Neuronal stem cell (in vitro differentiated cells): ENCODE measurements around the gene SERPINB10.
A peak's percentile ranks its signal among the peaks of the same experiment; 100 is the strongest.
"Not testable (repeated sequence)": the region's sequence is repeated elsewhere in the genome, so short reads cannot be mapped to it uniquely, and the experiment has no call there.

Experiments used
- DNase-seq: peaks from one replicate; pipeline ENCODE4 v3.0.0-alpha.2; 2013; ENCODE audit warnings: low spot score
- H2AFZ ChIP-seq: one replicate; pipeline ENCODE4 v1.6.1; 2013; ENCODE audit warnings: mild to moderate bottlenecking, low read length, inconsistent platforms
- H2AK5ac ChIP-seq: 2 replicates; pipeline ENCODE4 v1.6.1; 2013; ENCODE audit warnings: low read depth, mild to moderate bottlenecking, inconsistent platforms, low read length, moderate library complexity, mixed read lengths
- H2BK120ac ChIP-seq: 2 replicates; pipeline ENCODE4 v1.6.1; 2013; ENCODE audit warnings: low read depth, mild to moderate bottlenecking, inconsistent platforms, low read length, moderate library complexity, mixed read lengths
- H2BK12ac ChIP-seq: one replicate; pipeline ENCODE4 v1.6.1; 2013; ENCODE audit warnings: low read length, inconsistent platforms
- H2BK15ac ChIP-seq: 2 replicates; pipeline ENCODE4 v1.6.1; 2013; ENCODE audit warnings: mild to moderate bottlenecking, low read length, inconsistent platforms, mixed read lengths
- H2BK5ac ChIP-seq: one replicate; pipeline ENCODE4 v1.6.1; 2013; ENCODE audit warnings: inconsistent platforms, mild to moderate bottlenecking, low read length, moderate library complexity
- H3K14ac ChIP-seq: one replicate; pipeline ENCODE4 v1.6.1; 2013; ENCODE audit warnings: low read length, inconsistent platforms
- H3K18ac ChIP-seq: 2 replicates; pipeline ENCODE4 v1.6.1; 2013; ENCODE audit warnings: low read length, inconsistent platforms
- H3K23ac ChIP-seq: 2 replicates; pipeline ENCODE4 v1.6.1; 2013; ENCODE audit warnings: low read depth, mild to moderate bottlenecking, mixed read lengths, low read length, inconsistent platforms; ENCODE audit not compliant: poor library complexity
- H3K27ac ChIP-seq: replicated peaks from 3 replicates; pipeline ENCODE4 v1.5.1; 2013; ENCODE audit warnings: low read length, inconsistent platforms
- H3K27me3 ChIP-seq, 3 experiments: 2 replicates each; pipeline ENCODE4 v1.6.1; 2013; ENCODE audit warnings: low read length in 3 of 3, mild to moderate bottlenecking in 2 of 3, inconsistent platforms in 1 of 3, low read depth in 1 of 3, mixed read lengths in 1 of 3, moderate library complexity in 1 of 3; ENCODE audit not compliant: control insufficient read depth in 3 of 3, insufficient read depth in 3 of 3
- H3K36me3 ChIP-seq, 2 donors: replicated peaks in 1 of 2; 2 replicates each; pipeline ENCODE4 v1.6.1; 2013; ENCODE audit warnings: low read length in 2 of 2; ENCODE audit not compliant: control insufficient read depth in 2 of 2, insufficient read depth in 2 of 2
- H3K4ac ChIP-seq: 2 replicates; pipeline ENCODE4 v1.6.1; 2013; ENCODE audit warnings: inconsistent platforms, mild to moderate bottlenecking, low read length, moderate library complexity
- H3K4me1 ChIP-seq, 2 donors: 1 replicate in 1 of 2; 2 replicates in 1 of 2; pipeline ENCODE4 v1.6.1; 2013; ENCODE audit warnings: low read length in 2 of 2, low read depth in 1 of 2; ENCODE audit not compliant: control insufficient read depth in 2 of 2, insufficient read depth in 1 of 2
- H3K4me2 ChIP-seq: one replicate; pipeline ENCODE4 v1.6.1; 2013; ENCODE audit warnings: mild to moderate bottlenecking, low read length, inconsistent platforms; ENCODE audit not compliant: insufficient read depth, poor library complexity, severe bottlenecking
- H3K4me3 ChIP-seq, 2 donors: 2 replicates each; pipeline ENCODE4 v1.5.1; 2013; ENCODE audit warnings: low read length in 2 of 2, mild to moderate bottlenecking in 2 of 2, inconsistent platforms in 1 of 2, moderate library complexity in 1 of 2
- H3K79me1 ChIP-seq: one replicate; pipeline ENCODE4 v1.6.1; 2013; ENCODE audit warnings: low read depth, mild to moderate bottlenecking, inconsistent platforms, low read length, moderate library complexity
- H3K9ac ChIP-seq: one replicate; pipeline ENCODE4 v1.6.1; 2013; ENCODE audit warnings: mild to moderate bottlenecking, low read depth, low read length, inconsistent platforms; ENCODE audit not compliant: poor library complexity
- H3K9me3 ChIP-seq, 2 donors: replicated peaks in 1 of 2; 2 replicates each; pipeline versions ENCODE3 to v1.6.1; 2013; ENCODE audit warnings: low read length in 2 of 2, mild to moderate bottlenecking in 2 of 2, inconsistent platforms in 1 of 2, low read depth in 1 of 2, mixed read lengths in 1 of 2, moderate library complexity in 1 of 2; ENCODE audit not compliant: control insufficient read depth in 2 of 2, insufficient read depth in 1 of 2
- H4K8ac ChIP-seq: one replicate; pipeline ENCODE4 v1.6.1; 2013; ENCODE audit warnings: low read depth, mild to moderate bottlenecking, inconsistent platforms, low read length, moderate library complexity
- H4K91ac ChIP-seq: one replicate; pipeline ENCODE4 v1.6.1; 2013; ENCODE audit warnings: low read length, low read depth, mild to moderate bottlenecking, inconsistent platforms; ENCODE audit not compliant: poor library complexity
- WGBS, 2 donors: extraction: QIAGEN DNeasy Blood & Tissue Kit; methylation state at CpG; one replicate each; pipeline ENCODE4 v1.1.7; 2013; ENCODE audit warnings: missing lambda C conversion rate in 2 of 2, mixed read lengths in 1 of 2; ENCODE audit not compliant: insufficient read length in 2 of 2, insufficient replicate concordance in 1 of 2; ENCODE audit errors: extremely low coverage in 2 of 2; 5-methylcytosine and 5-hydroxymethylcytosine counted together

SERPINB10 gene

DNA sequence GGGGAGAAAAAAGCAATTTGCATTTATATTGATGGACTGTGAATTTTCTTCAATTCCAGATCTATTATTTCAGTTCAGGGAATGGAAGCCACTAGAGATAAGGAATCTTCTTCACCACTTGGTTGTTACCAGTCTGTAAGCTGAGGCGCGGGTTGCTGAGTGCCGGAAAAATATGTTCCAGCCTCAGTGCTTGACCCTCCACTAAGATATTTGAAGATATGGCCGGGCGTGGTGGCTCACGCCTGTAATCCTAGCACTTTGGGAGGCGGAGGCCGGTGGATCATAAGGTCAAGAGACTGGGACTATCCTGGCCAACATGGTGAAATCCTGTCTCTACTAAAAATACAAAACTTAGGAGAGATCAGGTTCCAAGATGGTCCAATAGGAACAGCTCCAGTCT lies 32.2 kb downstream of the SERPINB10 start:
- no peaks in the 10 kb centered on the region for H3K9me3 ChIP-seq
- H3K27me3 ChIP-seq, result peaks cover 0 to 17% (median 10%) of the 10 kb centered on the region in 3 experiments
- DNase-seq, result no peak
- H3K4me1 ChIP-seq, result peaks cover 0 to 4% of the 10 kb centered on the region in 2 donors
- H2BK5ac ChIP-seq, result no peak overlapping the region
- no peak overlapping the region for H4K8ac ChIP-seq
- no peak overlapping the region for H3K14ac ChIP-seq
- no peak overlapping the region for H3K4me2 ChIP-seq
- H3K18ac ChIP-seq, result no peak overlapping the region
- H3K9ac ChIP-seq, result no peak overlapping the region
- no peak overlapping the region for H2AK5ac ChIP-seq
- H2AFZ ChIP-seq, result no peak overlapping the region
- no peak overlapping the region for H4K91ac ChIP-seq
- H3K27ac ChIP-seq, result no peak overlapping the region
- no peak overlapping the region for H3K4me3 ChIP-seq
- no CpG with 5 or more reads among the region's 8 CpGs for WGBS, 2 donors
- no peak overlapping the region for H2BK120ac ChIP-seq
- no peaks in the 10 kb centered on the region for H3K79me1 ChIP-seq
- no peaks in the 10 kb centered on the region for H3K36me3 ChIP-seq
- H2BK15ac ChIP-seq, result no peak overlapping the region
- no peak overlapping the region for H2BK12ac ChIP-seq
- H3K23ac ChIP-seq, result no peak overlapping the region
- no peak overlapping the region for H3K4ac ChIP-seq

GRCh38 chr18:63940543-63941050 lies 32.8 kb downstream of the SERPINB10 start:
- not testable (repeated sequence) for H3K18ac ChIP-seq, H3K4ac ChIP-seq, H3K4me1 ChIP-seq, H3K9ac ChIP-seq, H2BK12ac ChIP-seq, H4K91ac ChIP-seq, H2BK15ac ChIP-seq, H2BK120ac ChIP-seq, DNase-seq, H2AK5ac ChIP-seq, H3K79me1 ChIP-seq, H3K9me3 ChIP-seq, H2AFZ ChIP-seq, H2BK5ac ChIP-seq, H3K36me3 ChIP-seq, H3K23ac ChIP-seq, H3K4me2 ChIP-seq, H3K4me3 ChIP-seq, H3K14ac ChIP-seq, H4K8ac ChIP-seq, H3K27ac ChIP-seq
- no CpG with 5 or more reads among the region's 17 CpGs for WGBS, 2 donors
- peaks cover 0 to 17% (median 10%) of the 10 kb centered on the region in 3 experiments for H3K27me3 ChIP-seq

DNA sequence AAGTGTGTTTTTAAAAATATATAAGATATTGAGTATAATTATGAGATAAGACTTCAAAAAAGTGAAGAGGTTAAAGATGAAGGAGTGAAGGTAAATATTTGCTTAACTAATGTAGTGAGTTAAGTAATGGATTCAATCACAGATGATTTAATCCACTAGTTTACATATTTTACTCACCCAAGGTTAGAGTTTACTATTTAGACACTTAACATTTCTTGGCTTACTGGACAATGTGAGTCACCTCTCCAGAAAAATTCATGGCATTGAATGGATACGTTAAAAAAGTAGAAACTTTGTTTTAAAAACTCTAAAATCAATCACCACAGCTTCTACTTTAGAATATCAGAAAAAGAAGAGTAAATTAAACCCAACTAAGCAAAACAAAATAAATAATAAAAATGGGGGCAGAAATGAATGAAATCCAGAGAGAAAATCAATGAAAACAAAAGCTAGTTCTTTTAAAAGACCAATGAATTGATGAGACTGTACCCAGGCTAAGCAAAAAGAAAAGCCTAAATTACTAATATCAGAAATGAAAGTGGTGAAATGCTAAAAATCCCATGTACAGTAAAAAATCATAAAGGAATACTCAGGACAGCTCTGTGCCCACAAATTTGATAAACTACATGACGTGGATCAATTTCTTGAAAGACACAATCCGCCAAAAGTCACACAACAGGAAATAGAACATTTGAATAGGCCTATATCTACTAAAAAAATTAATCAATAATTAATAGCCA lies 39.5 kb downstream of the SERPINB10 start:
- no peak overlapping the region for H3K23ac ChIP-seq
- no peak overlapping the region for H3K14ac ChIP-seq
- no peak overlapping the region for H2BK120ac ChIP-seq
- H3K27me3 ChIP-seq, result peaks cover 0 to 31% (median 0%) of the 10 kb centered on the region in 3 experiments
- H2BK12ac ChIP-seq, result no peak overlapping the region
- no peak overlapping the region for H2BK5ac ChIP-seq
- H2AFZ ChIP-seq, result no peak overlapping the region
- H3K36me3 ChIP-seq, result no peaks in the 10 kb centered on the region
- H3K4me1 ChIP-seq, result peaks cover 0 to 3% of the 10 kb centered on the region in 2 donors
- H2AK5ac ChIP-seq, result no peak overlapping the region
- H3K9me3 ChIP-seq, result no peaks in the 10 kb centered on the region
- H3K18ac ChIP-seq, result no peak overlapping the region
- no peak for DNase-seq
- no peak overlapping the region for H4K8ac ChIP-seq
- H3K4me3 ChIP-seq, result no peak overlapping the region
- no peak overlapping the region for H3K27ac ChIP-seq
- WGBS, 2 donors, result no CpG with 5 or more reads among the region's 3 CpGs
- H3K9ac ChIP-seq, result no peak overlapping the region
- no peak overlapping the region for H2BK15ac ChIP-seq
- no peak overlapping the region for H4K91ac ChIP-seq
- H3K79me1 ChIP-seq, result no peaks in the 10 kb centered on the region
- no peak overlapping the region for H3K4me2 ChIP-seq
- no peak overlapping the region for H3K4ac ChIP-seq

GRCh38 chr18:63949068-63949737 lies 41.4 kb downstream of the SERPINB10 start, which contains the start of gene HMSD:
Gene HMSD (plus strand): TSS chr18:63949301. CDS start chr18:63953456, 4,155 bp downstream.
- H3K4me1 ChIP-seq, result peaks cover 0 to 3% of the 10 kb centered on the region in 2 donors
- DNase-seq, result peak; percentile 35
- WGBS, 2 donors, result no CpG with 5 or more reads among the region's 35 CpGs
- peak within 1 kb of the TSS; percentile 56 for H2AFZ ChIP-seq
- H3K27me3 ChIP-seq, result peaks cover 0 to 36% (median 0%) of the 10 kb centered on the region in 3 experiments
- no peaks in the 10 kb centered on the region for H3K9me3 ChIP-seq
- no peak within 1 kb of the TSS for H3K23ac ChIP-seq
- peak within 1 kb of the TSS; percentile 54 for H3K4me2 ChIP-seq
- H3K36me3 ChIP-seq, result no peaks in the 10 kb centered on the region
- peak within 1 kb of the TSS; percentile 90 for H3K18ac ChIP-seq
- peak within 1 kb of the TSS; percentile 87 for H2BK5ac ChIP-seq
- H2AK5ac ChIP-seq, result no peak within 1 kb of the TSS
- H3K79me1 ChIP-seq, result no peaks in the 10 kb centered on the region
- H2BK120ac ChIP-seq, result no peak within 1 kb of the TSS
- no peak within 1 kb of the TSS for H4K91ac ChIP-seq
- H2BK15ac ChIP-seq, result peak within 1 kb of the TSS; percentile 89
- H3K4me3 ChIP-seq, result peak within 1 kb of the TSS in 1 of 2 donors; percentile 76
- peak within 1 kb of the TSS; percentile 44 for H3K9ac ChIP-seq
- H3K27ac ChIP-seq, result no peak within 1 kb of the TSS
- H2BK12ac ChIP-seq, result no peak within 1 kb of the TSS
- peak within 1 kb of the TSS; percentile 37 for H3K4ac ChIP-seq
- H3K14ac ChIP-seq, result peak within 1 kb of the TSS; percentile 71
- peak within 1 kb of the TSS; percentile 92 for H4K8ac ChIP-seq
